Thyroid gland (tissue), 4 donors: Measurements from ENCODE around the gene ARSI.

ENCODE experiments used
- POLR2A ChIP-seq, 2 donors: fragments of 450-650 bp; IDR thresholded peaks; one replicate each; pipeline ENCODE4 v1.6.1; 2017; ENCODE audit warnings: antibody characterized with exemption in 2 of 2, mild to moderate bottlenecking in 2 of 2, moderate library complexity in 1 of 2
- TF ChIP-seq, protein P1 (sequence below), 6 experiments: fragments of 200-600 bp in 3 of 6; fragments of 450-650 bp in 3 of 6; sonication (generic) in 3 of 6; IDR thresholded peaks; one replicate each; pipeline ENCODE4 v1.5.1; 2016 to 2019; ENCODE audit warnings: antibody characterized with exemption in 6 of 6, mild to moderate bottlenecking in 2 of 6, inconsistent platforms in 1 of 6, moderate library complexity in 1 of 6

DNA sequence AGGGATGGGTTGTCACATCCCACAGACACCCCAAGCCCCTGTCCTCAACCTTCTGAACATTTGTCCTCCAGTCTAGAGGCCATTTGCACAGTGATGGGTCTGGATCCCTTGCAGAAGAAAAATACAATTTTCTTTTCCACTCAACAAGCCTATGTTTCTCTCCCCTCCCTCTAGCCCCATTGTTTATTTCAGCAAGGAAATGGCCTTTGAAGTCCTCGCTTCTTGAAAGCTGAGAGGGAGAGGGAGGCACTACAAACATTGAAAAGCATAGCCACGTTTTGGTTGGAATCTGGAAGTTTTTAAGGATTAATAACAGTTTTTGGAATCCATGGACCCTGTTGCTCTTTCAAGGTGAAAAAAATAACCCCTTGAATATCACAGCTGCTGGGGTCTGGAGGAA, 24.0 kb upstream of the ARSI start:
- TF ChIP-seq, protein P1, sequence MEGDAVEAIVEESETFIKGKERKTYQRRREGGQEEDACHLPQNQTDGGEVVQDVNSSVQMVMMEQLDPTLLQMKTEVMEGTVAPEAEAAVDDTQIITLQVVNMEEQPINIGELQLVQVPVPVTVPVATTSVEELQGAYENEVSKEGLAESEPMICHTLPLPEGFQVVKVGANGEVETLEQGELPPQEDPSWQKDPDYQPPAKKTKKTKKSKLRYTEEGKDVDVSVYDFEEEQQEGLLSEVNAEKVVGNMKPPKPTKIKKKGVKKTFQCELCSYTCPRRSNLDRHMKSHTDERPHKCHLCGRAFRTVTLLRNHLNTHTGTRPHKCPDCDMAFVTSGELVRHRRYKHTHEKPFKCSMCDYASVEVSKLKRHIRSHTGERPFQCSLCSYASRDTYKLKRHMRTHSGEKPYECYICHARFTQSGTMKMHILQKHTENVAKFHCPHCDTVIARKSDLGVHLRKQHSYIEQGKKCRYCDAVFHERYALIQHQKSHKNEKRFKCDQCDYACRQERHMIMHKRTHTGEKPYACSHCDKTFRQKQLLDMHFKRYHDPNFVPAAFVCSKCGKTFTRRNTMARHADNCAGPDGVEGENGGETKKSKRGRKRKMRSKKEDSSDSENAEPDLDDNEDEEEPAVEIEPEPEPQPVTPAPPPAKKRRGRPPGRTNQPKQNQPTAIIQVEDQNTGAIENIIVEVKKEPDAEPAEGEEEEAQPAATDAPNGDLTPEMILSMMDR (IDR thresholded peaks at IDR 0.05): no peak
- no peak for TF ChIP-seq POLR2A (IDR thresholded peaks at IDR 0.05)
